ENCODE results near the gene C19orf25. TPM values are rescaled to one million over a fixed set of nuclear protein-coding genes. Genes with fewer than 3 reads are reported as not detected.

Gene C19orf25
- polyA plus RNA-seq, 1 of the 3 experiments (the other 2 are of a cell fraction): 25.3 TPM

DNA sequence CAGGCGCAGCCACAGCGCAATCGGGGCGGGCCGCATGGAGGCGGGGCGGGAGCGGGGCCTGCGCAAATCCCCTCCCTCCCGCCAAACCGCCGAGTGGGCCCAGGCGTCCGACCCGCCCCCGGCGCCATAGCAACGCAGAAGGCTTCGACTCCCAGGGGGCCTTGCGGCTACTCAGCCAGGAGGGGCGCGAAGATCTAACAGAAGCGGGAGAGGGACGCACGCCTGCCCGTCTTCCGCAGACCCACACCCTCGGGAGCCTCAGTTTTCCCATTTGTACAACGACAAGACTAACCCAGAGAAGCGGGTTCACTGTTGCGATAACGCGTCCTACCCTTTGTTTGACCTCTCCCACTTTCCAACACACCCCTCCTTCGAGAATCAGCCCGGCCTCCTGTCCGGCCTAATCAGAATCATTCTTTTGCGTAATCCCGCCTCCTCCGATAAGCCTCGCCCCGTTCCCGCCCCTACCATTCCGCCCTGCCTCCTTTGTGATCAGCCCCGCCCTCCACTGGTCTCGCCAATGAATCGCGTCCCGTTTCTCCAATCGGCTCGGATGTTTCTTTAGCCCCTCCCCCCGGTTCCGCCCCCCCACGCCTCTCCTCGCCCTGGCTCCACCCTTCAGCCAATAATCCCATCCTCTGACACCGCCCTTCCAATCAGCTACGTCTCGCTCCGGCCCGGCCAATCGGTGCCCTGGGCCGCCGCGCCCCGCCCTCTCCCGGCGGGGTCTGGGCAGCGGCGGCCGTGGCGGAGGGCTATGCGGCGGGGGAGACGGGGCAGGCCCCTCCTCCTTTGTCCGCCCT lies 11.5 kb upstream of the C19orf25 start, which contains the start of gene PCSK4 (continued):
- TF ChIP-seq, protein P1, sequence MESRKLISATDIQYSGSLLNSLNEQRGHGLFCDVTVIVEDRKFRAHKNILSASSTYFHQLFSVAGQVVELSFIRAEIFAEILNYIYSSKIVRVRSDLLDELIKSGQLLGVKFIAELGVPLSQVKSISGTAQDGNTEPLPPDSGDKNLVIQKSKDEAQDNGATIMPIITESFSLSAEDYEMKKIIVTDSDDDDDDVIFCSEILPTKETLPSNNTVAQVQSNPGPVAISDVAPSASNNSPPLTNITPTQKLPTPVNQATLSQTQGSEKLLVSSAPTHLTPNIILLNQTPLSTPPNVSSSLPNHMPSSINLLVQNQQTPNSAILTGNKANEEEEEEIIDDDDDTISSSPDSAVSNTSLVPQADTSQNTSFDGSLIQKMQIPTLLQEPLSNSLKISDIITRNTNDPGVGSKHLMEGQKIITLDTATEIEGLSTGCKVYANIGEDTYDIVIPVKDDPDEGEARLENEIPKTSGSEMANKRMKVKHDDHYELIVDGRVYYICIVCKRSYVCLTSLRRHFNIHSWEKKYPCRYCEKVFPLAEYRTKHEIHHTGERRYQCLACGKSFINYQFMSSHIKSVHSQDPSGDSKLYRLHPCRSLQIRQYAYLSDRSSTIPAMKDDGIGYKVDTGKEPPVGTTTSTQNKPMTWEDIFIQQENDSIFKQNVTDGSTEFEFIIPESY (IDR thresholded peaks at IDR 0.05; ENCODE audit: borderline replicate concordance, low read depth): no peak
- no peak for TF ChIP-seq RAD21 (IDR thresholded peaks at IDR 0.05; ENCODE audit: low read length)
- peak; percentile 80 for TF ChIP-seq RFX5 (IDR thresholded peaks at IDR 0.05; ENCODE audit: low read length)
- no peak for TF ChIP-seq TAF1 (IDR thresholded peaks at IDR 0.05; ENCODE audit: borderline replicate concordance, low read depth, low read length)
- TF ChIP-seq FOSL2 (IDR thresholded peaks at IDR 0.05; ENCODE audit: borderline replicate concordance, low read depth): no peak
- TF ChIP-seq, protein P2, sequence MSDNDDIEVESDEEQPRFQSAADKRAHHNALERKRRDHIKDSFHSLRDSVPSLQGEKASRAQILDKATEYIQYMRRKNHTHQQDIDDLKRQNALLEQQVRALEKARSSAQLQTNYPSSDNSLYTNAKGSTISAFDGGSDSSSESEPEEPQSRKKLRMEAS (IDR thresholded peaks at IDR 0.05; ENCODE audit: low read depth): peak; percentile 65; the same call in 1 of the 2 replicates
- no peak for TF ChIP-seq TCF12 (IDR thresholded peaks at IDR 0.05)
- TF ChIP-seq SMC3 (IDR thresholded peaks at IDR 0.05; ENCODE audit: low read depth, low read length): no peak
- TF ChIP-seq, protein P3, sequence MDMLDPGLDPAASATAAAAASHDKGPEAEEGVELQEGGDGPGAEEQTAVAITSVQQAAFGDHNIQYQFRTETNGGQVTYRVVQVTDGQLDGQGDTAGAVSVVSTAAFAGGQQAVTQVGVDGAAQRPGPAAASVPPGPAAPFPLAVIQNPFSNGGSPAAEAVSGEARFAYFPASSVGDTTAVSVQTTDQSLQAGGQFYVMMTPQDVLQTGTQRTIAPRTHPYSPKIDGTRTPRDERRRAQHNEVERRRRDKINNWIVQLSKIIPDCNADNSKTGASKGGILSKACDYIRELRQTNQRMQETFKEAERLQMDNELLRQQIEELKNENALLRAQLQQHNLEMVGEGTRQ (IDR thresholded peaks at IDR 0.05; ENCODE audit: borderline replicate concordance, low read depth, low read length): no peak
- TF ChIP-seq RXRA (IDR thresholded peaks at IDR 0.05; ENCODE audit: borderline replicate concordance, low read depth): no peak
- TF ChIP-seq GABPA (IDR thresholded peaks at IDR 0.05; ENCODE audit: low read depth): no peak
- TF ChIP-seq, protein P4, sequence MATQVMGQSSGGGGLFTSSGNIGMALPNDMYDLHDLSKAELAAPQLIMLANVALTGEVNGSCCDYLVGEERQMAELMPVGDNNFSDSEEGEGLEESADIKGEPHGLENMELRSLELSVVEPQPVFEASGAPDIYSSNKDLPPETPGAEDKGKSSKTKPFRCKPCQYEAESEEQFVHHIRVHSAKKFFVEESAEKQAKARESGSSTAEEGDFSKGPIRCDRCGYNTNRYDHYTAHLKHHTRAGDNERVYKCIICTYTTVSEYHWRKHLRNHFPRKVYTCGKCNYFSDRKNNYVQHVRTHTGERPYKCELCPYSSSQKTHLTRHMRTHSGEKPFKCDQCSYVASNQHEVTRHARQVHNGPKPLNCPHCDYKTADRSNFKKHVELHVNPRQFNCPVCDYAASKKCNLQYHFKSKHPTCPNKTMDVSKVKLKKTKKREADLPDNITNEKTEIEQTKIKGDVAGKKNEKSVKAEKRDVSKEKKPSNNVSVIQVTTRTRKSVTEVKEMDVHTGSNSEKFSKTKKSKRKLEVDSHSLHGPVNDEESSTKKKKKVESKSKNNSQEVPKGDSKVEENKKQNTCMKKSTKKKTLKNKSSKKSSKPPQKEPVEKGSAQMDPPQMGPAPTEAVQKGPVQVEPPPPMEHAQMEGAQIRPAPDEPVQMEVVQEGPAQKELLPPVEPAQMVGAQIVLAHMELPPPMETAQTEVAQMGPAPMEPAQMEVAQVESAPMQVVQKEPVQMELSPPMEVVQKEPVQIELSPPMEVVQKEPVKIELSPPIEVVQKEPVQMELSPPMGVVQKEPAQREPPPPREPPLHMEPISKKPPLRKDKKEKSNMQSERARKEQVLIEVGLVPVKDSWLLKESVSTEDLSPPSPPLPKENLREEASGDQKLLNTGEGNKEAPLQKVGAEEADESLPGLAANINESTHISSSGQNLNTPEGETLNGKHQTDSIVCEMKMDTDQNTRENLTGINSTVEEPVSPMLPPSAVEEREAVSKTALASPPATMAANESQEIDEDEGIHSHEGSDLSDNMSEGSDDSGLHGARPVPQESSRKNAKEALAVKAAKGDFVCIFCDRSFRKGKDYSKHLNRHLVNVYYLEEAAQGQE (IDR thresholded peaks at IDR 0.05; ENCODE audit: low read depth, low read length): no peak
- TF ChIP-seq, protein P5, sequence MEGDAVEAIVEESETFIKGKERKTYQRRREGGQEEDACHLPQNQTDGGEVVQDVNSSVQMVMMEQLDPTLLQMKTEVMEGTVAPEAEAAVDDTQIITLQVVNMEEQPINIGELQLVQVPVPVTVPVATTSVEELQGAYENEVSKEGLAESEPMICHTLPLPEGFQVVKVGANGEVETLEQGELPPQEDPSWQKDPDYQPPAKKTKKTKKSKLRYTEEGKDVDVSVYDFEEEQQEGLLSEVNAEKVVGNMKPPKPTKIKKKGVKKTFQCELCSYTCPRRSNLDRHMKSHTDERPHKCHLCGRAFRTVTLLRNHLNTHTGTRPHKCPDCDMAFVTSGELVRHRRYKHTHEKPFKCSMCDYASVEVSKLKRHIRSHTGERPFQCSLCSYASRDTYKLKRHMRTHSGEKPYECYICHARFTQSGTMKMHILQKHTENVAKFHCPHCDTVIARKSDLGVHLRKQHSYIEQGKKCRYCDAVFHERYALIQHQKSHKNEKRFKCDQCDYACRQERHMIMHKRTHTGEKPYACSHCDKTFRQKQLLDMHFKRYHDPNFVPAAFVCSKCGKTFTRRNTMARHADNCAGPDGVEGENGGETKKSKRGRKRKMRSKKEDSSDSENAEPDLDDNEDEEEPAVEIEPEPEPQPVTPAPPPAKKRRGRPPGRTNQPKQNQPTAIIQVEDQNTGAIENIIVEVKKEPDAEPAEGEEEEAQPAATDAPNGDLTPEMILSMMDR (IDR thresholded peaks at IDR 0.05): no peak
- no peak for TF ChIP-seq JUND (IDR thresholded peaks at IDR 0.05)
- no peak for TF ChIP-seq NFIC (IDR thresholded peaks at IDR 0.05; ENCODE audit: borderline replicate concordance)
- TF ChIP-seq FOXJ3 (CRISPR knock-in tag; IDR thresholded peaks at IDR 0.05): no peak

Measured in SK-N-SH (cell line).